Panc1 (cell line): ENCODE results near the gene ADK. TPM values are rescaled to one million over a fixed set of nuclear protein-coding genes. Genes with fewer than 3 reads are reported as not detected.

ENCODE experiments used
- ATAC-seq: fragments of 200-7000 bp; cut with Tn5 transposase; 2 replicates; pipeline ENCODE4 v1.9.1; 2020; ENCODE audit warnings: mild to moderate bottlenecking, moderate library complexity
- BruUV-seq: library from RNA; stranded (reverse); fragments of 400-500 nt; replicated peaks from 2 replicates; lab custom pipeline; 2021; lab: Mats Ljungman, UMichigan
- CTCF ChIA-PET: fragments of 300-600 bp; sonication (Branson Sonifier 250); formaldehyde crosslinking; loops from one replicate; lab custom pipeline; 2022; ENCODE audit warnings: antibody characterized with exemption; lab: Charles Lee
- POLR2A ChIA-PET: fragments of 300-600 bp; sonication (Branson Sonifier 250); formaldehyde crosslinking; loops from one replicate; lab custom pipeline; 2022; ENCODE audit warnings: antibody characterized with exemption; lab: Charles Lee
- DNase-seq: peaks from one replicate; pipeline ENCODE4 v3.0.0-alpha.2; 2010; ENCODE audit warnings: low read depth, low spot score
- H3K27ac ChIP-seq: 2 replicates; pipeline ENCODE4 v1.5.1; 2011; ENCODE audit warnings: mild to moderate bottlenecking, low read length, inconsistent platforms
- H3K27me3 ChIP-seq: fragments of 200-500 bp; sonication (Bioruptor generic); 2 replicates; pipeline ENCODE4 v1.6.0; 2014; ENCODE audit warnings: low read length, inconsistent platforms; ENCODE audit not compliant: control insufficient read depth, insufficient read depth
- H3K36me3 ChIP-seq: fragments of 200-500 bp; sonication (Bioruptor generic); 2 replicates; pipeline ENCODE4 v1.5.1; 2014; ENCODE audit warnings: inconsistent platforms, mild to moderate bottlenecking, low read length, moderate library complexity; ENCODE audit not compliant: control insufficient read depth, insufficient read depth
- H3K4me1 ChIP-seq: 2 replicates; pipeline ENCODE4 v1.5.1; 2011; ENCODE audit warnings: inconsistent platforms, mild to moderate bottlenecking, low read length, moderate library complexity; ENCODE audit not compliant: control insufficient read depth, insufficient read depth
- H3K4me3 ChIP-seq, 2 experiments: 2 replicates each; pipeline ENCODE4 v1.5.1; 2011 to 2012; ENCODE audit warnings: low read depth in 2 of 2, low read length in 2 of 2, mild to moderate bottlenecking in 2 of 2, inconsistent platforms in 1 of 2, moderate library complexity in 1 of 2
- H3K9me3 ChIP-seq: fragments of 200-500 bp; sonication (Bioruptor generic); 2 replicates; pipeline ENCODE4 v1.5.1; 2014; ENCODE audit warnings: low read depth, mild to moderate bottlenecking, inconsistent platforms, low read length, moderate library complexity; ENCODE audit not compliant: control insufficient read depth, insufficient read depth
- POLR2AphosphoS5 ChIP-seq: IDR thresholded peaks from 2 replicates; pipeline ENCODE4 v1.6.1; 2012; ENCODE audit warnings: mild to moderate bottlenecking, low read depth, low read length, moderate library complexity
- SIN3A ChIP-seq: IDR thresholded peaks from 2 replicates; pipeline ENCODE4 v1.6.1; 2012; ENCODE audit warnings: low read depth, mild to moderate bottlenecking, low read length, moderate library complexity, borderline replicate concordance; ENCODE audit not compliant: insufficient read depth
- TCF7L2 ChIP-seq: IDR thresholded peaks from 2 replicates; pipeline ENCODE4 v1.6.1; 2011; ENCODE audit warnings: mild to moderate bottlenecking, low read depth, low read length, inconsistent platforms
- in situ Hi-C: cut with HindIII; loops from 2 replicates; pipeline ENCODE4 v1.10.0; 2016; ENCODE audit warnings: low sequenced_read_pairs, low pct_unique_long_range_greater_than_20kb
- intact Hi-C: fragments of 100-400 bp; cut with micrococcal nuclease; formaldehyde crosslinking; loops from one replicate; pipeline ENCODE4 v1.10.0; 2022; ENCODE audit not compliant: unreplicated experiment
- total RNA-seq: library from RNA; stranded (reverse); gene quantifications from one replicate; pipeline ENCODE4 v1.2.1, GENCODE V29; 2021; ENCODE audit not compliant: unreplicated experiment
- TF ChIP-seq, protein P1 (sequence below): fragments of 450-650 bp; IDR thresholded peaks from 2 replicates; pipeline ENCODE4 v1.5.1; 2017; ENCODE audit warnings: mild to moderate bottlenecking
- TF ChIP-seq, protein P2 (sequence below), 2 experiments: IDR thresholded peaks; 2 replicates each; pipeline ENCODE4 v1.6.1; 2011 to 2012; ENCODE audit warnings: low read depth in 2 of 2, control low read depth in 1 of 2, low read length in 1 of 2, mild to moderate bottlenecking in 1 of 2, moderate library complexity in 1 of 2; ENCODE audit not compliant: insufficient read depth in 1 of 2

The ADK gene
- total RNA-seq, 1 experiment from 2014 or later: 64.5 TPM

DNA sequence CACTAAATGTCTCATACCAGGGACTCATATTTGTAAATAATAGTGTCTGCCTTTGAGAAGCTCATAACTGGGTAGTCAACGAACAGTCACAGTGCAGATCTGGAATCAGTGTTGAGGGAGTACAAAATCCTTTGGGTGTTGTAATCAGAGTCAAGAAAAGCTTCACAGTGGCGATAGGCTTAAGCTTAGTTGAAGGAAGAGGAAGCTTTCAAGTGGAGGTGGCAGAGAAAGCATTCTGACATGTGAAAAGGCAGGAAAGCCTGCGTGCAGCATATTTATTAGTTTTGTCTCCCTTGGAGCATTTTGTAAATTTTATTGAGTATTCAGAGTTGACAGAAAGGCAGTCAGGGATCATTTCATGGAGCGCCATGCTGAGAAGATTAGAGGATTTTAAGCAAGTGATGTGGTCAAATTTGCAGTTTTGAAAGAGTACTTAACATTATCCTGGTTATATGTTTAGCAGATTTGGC lies 104.9 kb downstream of the ADK start:
- Histone ChIP-seq H3K27ac (no peak overlapping the region), H3K27me3 (no peaks in the 10 kb centered on the region), H3K4me1 (no peaks in the 10 kb centered on the region; the same call in 1 of the 2 replicates), H3K4me3 (no peak overlapping the region), H3K36me3 (no peaks in the 10 kb centered on the region), H3K9me3 (no peaks in the 10 kb centered on the region)
- DNase-seq (no peak), ATAC-seq (no peak)
- in situ Hi-C loops (no loop called here), intact Hi-C loops (no loop called here)
- ChIA-PET CTCF (no interaction called here), POLR2A (interaction anchor here (0.6 kb wide), 1 partner anchor 17 kb away, joined by 17 read pairs; no protein-coding TSS in a partner anchor)
- BruUV-seq: no TSS peak
- TF ChIP-seq POLR2AphosphoS5 (no peak), TCF7L2 (no peak), SIN3A (no peak)
- TF ChIP-seq, protein P1, sequence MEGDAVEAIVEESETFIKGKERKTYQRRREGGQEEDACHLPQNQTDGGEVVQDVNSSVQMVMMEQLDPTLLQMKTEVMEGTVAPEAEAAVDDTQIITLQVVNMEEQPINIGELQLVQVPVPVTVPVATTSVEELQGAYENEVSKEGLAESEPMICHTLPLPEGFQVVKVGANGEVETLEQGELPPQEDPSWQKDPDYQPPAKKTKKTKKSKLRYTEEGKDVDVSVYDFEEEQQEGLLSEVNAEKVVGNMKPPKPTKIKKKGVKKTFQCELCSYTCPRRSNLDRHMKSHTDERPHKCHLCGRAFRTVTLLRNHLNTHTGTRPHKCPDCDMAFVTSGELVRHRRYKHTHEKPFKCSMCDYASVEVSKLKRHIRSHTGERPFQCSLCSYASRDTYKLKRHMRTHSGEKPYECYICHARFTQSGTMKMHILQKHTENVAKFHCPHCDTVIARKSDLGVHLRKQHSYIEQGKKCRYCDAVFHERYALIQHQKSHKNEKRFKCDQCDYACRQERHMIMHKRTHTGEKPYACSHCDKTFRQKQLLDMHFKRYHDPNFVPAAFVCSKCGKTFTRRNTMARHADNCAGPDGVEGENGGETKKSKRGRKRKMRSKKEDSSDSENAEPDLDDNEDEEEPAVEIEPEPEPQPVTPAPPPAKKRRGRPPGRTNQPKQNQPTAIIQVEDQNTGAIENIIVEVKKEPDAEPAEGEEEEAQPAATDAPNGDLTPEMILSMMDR: no peak
- TF ChIP-seq, protein P2, sequence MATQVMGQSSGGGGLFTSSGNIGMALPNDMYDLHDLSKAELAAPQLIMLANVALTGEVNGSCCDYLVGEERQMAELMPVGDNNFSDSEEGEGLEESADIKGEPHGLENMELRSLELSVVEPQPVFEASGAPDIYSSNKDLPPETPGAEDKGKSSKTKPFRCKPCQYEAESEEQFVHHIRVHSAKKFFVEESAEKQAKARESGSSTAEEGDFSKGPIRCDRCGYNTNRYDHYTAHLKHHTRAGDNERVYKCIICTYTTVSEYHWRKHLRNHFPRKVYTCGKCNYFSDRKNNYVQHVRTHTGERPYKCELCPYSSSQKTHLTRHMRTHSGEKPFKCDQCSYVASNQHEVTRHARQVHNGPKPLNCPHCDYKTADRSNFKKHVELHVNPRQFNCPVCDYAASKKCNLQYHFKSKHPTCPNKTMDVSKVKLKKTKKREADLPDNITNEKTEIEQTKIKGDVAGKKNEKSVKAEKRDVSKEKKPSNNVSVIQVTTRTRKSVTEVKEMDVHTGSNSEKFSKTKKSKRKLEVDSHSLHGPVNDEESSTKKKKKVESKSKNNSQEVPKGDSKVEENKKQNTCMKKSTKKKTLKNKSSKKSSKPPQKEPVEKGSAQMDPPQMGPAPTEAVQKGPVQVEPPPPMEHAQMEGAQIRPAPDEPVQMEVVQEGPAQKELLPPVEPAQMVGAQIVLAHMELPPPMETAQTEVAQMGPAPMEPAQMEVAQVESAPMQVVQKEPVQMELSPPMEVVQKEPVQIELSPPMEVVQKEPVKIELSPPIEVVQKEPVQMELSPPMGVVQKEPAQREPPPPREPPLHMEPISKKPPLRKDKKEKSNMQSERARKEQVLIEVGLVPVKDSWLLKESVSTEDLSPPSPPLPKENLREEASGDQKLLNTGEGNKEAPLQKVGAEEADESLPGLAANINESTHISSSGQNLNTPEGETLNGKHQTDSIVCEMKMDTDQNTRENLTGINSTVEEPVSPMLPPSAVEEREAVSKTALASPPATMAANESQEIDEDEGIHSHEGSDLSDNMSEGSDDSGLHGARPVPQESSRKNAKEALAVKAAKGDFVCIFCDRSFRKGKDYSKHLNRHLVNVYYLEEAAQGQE (IDR thresholded peaks at IDR 0.05; ENCODE audit: insufficient read depth in 1 of 2, low read depth in 2 of 2, low read length in 1 of 2): no peak

DNA sequence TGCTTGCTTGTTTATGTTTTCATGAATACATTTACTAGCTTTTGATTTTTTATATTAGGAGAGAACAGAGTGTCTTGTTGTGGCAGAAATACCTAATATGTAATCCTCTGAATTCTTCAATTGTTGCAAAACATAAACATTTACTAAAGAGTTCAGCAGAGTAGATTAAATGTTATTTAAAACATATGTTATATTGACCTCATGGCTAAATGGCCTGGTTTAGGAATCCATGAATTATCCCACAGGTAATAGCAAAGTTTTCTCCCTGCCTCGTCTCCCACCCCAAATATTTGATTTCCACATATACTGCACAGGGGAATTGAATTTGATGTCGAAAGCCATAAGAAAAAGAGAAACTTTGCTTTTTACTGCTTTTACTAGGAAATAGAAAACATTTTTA lies 111.8 kb downstream of the ADK start:
- intact Hi-C loops: loop anchor here (10.0 kb wide), 1 partner anchor 562 kb away; the partner anchor contains the start of gene KAT6B

DNA sequence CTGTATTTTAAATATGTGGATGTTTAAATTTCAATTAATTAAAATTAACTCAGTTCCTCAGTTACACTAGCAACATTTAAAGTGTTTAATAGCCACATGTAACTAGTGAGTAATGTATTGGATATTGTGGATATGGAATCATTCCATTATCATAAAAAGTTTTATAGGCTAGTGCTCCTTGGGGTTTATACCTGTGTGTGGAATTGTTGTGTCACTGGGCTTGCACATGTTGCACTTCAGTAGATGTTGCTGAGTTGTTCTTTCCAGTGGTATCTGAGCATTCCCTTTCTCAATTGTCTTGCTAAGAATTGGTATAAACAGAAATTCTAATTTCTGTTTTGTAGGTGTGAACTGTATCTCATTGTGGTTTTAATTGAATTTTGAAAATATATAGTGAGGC lies 113.0 kb downstream of the ADK start:
- H3K27ac ChIP-seq: no peak overlapping the region
- H3K4me3 ChIP-seq: no peak overlapping the region
- DNase-seq (no peak), ATAC-seq (no peak)
- in situ Hi-C loops (no loop called here), intact Hi-C loops (loop anchor here (10.0 kb wide), 1 partner anchor 561 kb away; the partner anchor contains the start of gene KAT6B)
- H3K9me3 ChIP-seq: no peaks in the 10 kb centered on the region
- POLR2A ChIA-PET: no interaction called here
- TF ChIP-seq POLR2AphosphoS5: no peak
- TF ChIP-seq, protein P1: no peak
- TF ChIP-seq SIN3A: no peak
- TF ChIP-seq, protein P2 (IDR thresholded peaks at IDR 0.05; ENCODE audit: insufficient read depth in 1 of 2, low read depth in 2 of 2, low read length in 1 of 2): no peak
- no peak for TF ChIP-seq TCF7L2
- H3K4me1 ChIP-seq: no peaks in the 10 kb centered on the region; the same call in 1 of the 2 replicates
- H3K36me3 ChIP-seq: no peaks in the 10 kb centered on the region
- CTCF ChIA-PET: no interaction called here
- H3K27me3 ChIP-seq: no peaks in the 10 kb centered on the region
- BruUV-seq: no TSS peak

More for the DNA sequence above, 111.8 kb downstream of the ADK start:
- no peaks in the 10 kb centered on the region for H3K27me3 ChIP-seq
- no peaks in the 10 kb centered on the region; the same call in 1 of the 2 replicates for H3K4me1 ChIP-seq
- no TSS peak for BruUV-seq
- no peaks in the 10 kb centered on the region for H3K9me3 ChIP-seq
- DNase-seq: no peak
- ChIA-PET POLR2A (interaction anchor here (0.7 kb wide), 1 partner anchor 931 kb away, joined by 7 read pairs; no protein-coding TSS in a partner anchor), CTCF (no interaction called here)
- in situ Hi-C loops: no loop called here
- no peak overlapping the region for H3K4me3 ChIP-seq
- ATAC-seq: no peak
- H3K27ac ChIP-seq: no peak overlapping the region
- no peaks in the 10 kb centered on the region for H3K36me3 ChIP-seq
- TF ChIP-seq TCF7L2: no peak
- no peak for TF ChIP-seq POLR2AphosphoS5
